SHP77 treated with DMSO at 0.1 percent for 48 hours (cell line): Measurements from ENCODE around the gene CRP.
"Not testable (repeated sequence)": the region's sequence is repeated elsewhere in the genome, so short reads cannot be mapped to it uniquely, and the experiment has no call there.

Experiments
- DNase-seq: peaks from one replicate; lab custom pipeline; 2025; lab: John Stamatoyannopoulos, UW

CRP gene, protein sequence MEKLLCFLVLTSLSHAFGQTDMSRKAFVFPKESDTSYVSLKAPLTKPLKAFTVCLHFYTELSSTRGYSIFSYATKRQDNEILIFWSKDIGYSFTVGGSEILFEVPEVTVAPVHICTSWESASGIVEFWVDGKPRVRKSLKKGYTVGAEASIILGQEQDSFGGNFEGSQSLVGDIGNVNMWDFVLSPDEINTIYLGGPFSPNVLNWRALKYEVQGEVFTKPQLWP

DNA sequence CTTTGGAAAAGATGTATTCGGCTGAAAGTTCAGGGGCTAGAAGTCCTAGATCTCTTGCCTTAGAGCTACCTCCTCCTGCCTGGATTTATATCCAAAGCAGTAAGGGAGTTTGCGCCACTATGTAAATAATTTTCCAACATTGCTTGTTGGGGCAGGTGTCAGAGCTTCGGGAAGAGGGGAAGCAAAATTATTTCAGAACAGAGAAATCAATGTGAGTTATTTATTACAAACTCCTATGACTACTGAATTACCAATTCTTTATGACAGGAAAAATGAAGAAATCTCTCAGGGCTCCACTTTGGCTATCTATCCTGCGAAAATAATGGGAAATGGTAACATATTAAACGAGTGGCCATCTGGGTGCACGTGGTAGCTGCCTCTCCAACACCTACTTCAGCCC lies at the start of gene CRP:
CRP (minus strand) TSS at position 61 of the 400 bp plus-strand sequence. CDS start 104 bp downstream, outside the sequence.
- no peak for DNase-seq

DNA sequence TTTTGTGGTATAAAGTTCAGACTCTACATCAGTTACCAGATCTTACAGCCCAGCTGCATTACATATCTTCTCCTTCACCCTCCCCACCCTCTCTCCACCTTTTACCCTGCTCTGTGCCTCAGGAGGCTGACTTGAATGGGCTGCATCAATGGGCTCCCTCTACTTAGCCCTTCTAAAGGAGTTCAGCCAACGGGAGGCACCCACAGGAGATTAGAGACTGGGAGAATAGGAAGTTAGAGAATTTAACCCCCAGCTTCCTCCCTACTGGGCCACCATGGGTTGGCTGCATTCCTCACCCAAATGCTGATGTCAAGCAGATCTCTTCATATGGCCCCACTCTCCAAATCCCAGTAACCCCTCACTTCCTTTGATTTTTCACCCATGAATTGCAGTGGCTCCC lies 49.3 kb upstream of the CRP start:
- no peak for DNase-seq

DNA sequence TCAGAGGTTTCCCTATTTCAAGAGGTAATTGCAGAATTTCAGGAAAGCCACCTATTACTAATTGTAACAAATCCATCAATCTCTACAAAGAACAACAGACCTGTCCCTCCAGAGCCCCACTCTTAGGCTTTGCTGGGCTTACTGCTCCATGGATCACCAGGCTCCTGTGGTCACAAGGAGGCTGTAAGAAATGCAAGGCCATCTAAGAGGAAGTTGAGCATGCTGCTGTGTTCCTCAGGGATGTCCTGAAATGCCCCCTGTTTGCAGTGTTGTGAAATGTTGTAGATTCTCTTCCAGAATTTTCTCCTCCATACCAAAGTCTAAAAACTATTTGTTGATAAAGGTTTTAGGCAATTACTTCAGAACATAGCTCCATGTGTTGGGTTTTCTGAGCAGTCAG lies 42.0 kb upstream of the CRP start:
- no peak for DNase-seq

DNA sequence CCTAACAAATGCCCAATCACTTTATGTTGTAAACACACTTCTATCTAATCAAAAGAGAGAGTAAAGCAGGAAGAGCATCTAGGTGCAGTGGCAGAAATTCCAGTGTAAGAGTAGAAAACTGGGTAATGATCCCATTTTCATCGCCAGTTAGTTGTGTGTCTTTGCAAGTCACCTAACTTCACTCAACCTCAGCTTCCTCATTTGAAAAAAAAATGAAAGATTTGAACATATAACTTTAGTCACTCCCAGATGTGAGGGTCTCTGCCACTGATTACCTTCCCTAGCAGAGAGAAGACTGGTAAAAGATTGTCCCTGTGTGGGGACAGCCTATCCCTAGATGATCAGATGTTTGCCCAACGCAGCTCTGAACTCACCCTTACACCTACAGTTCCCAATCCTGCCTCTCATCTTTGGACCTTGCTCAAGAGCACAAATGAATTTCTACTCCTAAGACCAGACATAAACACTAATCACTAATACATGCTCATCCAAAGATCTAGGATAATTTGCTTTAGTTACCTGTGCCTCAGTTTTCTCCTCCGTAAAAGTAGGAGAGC lies 41.1 kb upstream of the CRP start:
- no peak for DNase-seq

DNA sequence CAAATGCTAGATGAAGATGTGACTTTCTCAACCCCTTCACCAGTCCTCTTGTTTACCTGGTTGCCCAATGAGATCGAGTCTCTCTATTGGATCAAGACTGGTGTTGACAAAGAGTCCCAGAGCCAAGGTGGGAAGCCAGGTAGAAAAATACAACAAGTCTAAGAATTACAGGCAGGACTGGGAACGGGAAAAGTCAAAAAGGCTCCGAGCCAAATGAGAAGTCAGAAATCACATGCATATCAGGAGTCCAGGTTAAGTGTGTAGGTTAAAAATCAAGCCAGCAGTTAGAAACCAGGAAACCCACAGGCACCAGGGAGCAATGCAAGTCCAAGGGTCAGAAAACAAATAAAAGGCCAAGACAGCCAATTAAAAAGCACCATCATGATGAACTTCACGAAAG lies 39.0 kb upstream of the CRP start:
- DNase-seq, result no peak

DNA sequence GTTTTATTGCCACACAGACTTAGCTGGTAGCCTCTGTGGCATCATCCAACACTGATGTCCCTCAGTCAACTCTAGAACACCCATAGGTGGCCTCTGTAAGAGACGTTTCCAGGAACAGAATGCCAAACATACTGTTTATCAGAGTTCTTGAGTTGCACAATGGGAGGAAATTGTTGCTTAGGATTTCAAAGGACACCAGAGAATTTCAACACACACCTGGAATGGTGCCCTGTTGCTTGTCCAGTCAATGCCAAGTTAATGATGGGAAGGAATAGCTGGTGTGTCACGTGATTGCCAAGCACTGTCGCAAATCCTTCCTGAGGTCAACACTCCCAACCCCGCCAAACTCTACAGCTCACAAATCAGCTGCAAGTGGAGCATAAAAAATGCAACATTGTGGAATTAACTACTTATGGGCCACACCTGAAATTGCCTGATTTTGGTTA lies 37.8 kb upstream of the CRP start:
- no peak for DNase-seq

DNA sequence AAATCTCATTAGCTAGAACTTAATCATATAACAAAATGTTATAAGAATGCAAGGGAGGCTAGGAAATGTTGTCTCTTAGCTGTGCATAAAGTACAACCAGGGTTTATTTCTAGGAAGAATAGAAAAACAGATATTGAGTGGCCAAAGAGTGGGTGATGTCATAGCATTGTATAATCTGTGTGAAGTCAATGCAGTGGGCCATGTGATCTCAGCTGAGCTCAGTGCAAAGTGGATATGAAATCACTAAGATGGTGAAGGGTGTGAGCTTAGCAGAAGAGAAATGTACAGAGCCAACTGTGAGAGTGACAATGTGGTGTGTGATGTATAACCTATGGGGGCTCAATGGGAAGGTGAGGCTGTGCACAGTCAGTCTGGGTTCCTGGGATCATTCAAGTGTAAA lies 36.6 kb upstream of the CRP start:
- DNase-seq, result no peak

DNA sequence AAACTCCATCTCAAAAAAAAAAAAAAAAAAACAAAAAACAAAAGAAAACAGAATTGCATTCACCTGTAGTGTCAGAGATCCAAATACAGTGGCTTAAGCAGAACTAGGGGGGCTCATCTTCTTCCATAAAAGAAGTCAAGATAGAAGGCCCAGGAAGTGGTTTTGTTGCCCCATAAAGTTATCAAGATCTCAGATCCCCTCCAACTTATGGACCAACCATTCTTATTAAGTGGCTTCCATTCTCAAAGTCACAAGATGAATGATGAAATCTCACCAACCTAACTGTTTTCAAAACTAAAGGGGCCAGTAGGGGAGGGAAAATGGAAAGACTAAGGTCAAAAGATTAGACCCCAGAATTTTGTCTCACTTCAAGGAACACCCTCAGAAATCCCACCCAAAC lies 36.2 kb upstream of the CRP start:
- no peak for DNase-seq

DNA sequence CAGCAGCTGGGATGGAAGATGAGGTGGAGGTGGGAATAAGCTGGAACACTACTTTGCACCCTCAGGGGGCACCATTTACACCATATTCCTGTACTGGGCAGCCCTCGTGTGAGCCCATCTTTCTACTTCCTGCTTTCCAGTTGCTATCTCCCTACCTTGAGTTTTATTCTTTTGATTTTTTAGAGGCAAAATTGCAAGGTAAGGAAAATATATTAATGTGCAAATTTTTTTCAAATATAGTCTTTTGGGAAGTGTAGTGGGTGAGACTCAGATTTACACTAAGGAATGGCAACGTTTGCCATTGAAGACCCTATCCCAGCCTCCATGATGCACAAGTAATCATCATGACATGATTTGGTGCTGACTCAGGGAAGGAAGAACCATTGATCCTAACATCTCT lies 35.2 kb upstream of the CRP start:
- DNase-seq, result no peak

DNA sequence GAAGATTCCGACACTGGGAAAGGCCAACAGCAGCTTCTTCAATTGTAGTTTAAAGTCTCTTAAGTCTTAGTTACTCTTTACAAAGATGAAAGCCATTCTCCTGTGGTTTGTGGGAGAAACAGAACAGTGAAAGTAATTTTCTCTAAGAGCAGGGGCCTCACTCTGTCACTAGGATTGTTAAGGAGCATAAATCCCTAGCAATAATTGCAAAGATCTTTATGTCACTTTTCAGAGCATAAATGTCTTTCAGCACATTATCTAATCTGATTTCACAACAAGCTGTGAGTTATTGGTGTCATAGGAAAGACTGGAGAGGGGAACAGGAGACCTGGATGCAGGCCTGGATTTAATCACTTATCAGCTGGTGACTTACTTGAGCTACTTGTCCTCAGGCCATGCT lies 34.0 kb upstream of the CRP start:
- DNase-seq, result no peak

DNA sequence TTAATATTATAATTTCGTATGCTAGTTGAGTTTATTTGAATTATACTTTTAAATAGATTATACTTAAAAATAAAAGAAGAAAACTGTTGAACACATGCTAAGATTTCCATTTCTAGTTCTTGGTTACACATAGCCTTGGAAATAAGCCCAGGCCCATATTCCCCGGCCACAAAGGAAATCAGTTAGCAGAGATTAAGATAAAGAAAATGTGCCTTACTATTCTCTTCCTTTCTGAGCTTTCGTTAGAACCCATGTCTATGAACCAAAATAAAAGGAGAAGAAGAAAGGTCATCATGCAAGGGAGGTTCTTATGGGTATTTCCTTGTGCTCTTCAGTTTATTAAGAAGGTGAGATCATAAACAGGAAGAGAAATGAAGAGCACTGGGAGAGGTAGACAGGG lies 32.3 kb upstream of the CRP start:
- DNase-seq, result no peak

DNA sequence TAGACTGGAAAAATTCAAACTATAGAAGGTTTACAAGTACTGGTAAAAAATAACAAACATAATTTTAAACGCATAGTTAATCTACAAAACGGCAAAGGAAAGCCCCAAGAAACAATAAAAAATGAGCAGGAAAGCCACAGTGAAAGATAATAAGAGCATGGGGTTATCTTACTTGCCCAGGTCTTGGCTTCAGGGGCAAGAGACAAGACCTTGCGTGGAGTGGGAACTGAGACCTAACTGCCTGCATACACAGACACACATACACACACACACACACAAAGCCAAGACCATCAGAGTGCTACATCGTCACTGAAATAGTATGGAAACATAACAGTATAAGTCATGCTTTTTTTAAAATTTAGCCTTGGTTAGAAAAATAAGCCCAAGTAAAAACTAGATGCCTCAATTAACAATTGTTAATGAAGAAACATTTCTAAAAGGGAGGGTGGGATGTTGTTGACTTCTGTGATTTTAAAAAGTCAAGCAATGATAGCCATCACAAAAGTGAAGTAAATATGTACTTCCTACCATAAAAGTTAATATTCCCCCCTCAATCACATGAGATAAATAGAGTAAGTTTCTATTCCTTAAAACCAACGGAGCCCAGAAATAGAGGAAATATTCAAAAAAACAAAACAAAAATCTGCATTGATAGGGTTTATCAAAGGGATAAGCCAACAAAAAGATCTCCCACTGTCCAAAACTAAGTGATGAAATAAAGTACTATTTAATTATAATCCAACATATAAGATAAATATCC lies 29.4 kb upstream of the CRP start:
- DNase-seq, result no peak

DNA sequence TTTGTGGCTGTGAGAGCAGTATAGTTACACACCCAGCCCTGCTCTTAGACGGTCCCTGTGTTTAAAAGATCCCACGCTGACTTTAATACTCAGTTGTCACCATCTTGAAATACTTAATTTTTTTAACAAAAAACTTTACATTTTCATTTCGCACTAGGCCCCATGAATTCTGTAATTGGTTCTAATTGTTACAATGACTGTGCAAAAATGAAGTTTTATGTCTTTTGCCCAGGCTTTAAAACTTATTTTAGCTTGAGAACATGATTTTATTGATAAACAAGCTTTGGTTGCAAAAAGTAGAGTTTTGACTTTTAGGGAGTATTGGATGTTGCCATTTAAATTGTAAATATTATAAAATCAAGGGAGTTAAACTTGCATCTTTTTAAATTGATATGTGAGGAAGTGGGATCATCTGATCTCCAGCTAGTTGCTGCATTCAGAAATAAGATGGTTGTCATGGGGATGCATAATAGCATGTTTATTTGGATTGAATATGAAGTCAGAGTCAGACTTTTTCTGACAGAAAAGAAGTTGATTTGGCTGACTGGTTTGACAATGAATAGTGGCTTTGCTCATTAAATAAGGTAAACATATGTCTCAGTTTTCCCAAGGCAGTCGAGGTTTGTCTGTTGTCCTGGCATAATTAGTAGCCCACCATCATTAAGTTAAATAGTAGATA lies 23.0 kb upstream of the CRP start:
- DNase-seq, result no peak

DNA sequence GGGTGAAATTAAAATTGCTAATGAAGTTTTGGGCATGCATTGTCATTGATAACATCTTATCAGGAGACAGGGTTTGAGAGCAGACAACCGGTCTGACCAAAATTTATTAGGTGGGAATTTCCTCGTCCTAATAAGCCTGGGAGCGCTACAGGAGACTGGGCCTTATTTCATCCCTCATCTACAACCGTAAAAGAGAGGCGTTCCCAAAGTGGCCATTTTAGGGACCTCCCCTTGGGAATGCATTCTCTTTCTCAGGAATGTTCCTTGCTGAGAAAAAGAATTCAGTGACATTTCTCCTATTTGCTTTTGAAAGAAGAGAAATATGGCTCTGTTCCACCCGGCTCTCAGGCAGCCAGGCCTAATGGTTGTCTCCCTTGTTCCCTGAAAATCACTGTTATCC lies 8.8 kb upstream of the CRP start:
- not testable (repeated sequence) for DNase-seq

DNA sequence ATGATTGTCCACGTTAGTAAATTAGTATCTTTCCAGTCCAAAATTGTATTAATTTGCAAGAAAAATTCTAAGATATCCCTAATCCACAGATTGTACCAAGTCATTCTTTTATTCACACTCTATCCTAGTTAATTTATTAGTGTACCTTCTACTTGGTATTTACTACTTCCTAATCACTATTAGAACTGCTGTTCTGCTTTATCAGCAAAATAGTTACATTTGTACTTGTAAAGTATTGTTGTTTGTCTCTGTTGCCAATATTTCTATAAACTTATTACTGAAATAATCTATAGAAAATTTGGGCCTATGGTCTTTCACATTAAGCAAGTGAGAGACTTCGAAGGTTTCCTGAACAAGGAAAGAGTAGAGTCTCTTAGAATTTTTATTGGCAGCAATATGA lies 5.6 kb upstream of the CRP start:
- no peak for DNase-seq

DNA sequence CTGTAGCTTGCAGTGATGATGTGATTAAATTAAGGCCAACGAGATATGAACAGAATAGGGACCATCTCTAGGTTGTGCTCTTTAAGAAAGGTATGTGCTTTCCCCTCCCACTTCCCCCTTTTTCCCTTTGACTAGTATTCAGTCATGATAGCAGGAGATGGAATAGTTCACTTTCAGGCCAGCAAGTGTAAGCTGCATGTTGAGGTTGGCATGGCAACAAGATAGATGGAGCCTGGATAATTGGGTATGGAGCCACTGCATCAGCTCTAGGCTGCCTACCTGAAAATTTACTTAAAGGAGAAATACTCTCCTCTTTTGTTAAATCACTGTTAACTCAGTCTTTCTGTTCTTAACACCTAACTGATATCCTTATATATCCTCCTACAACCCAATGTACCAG lies 1.5 kb upstream of the CRP start:
- DNase-seq, result no peak

DNA sequence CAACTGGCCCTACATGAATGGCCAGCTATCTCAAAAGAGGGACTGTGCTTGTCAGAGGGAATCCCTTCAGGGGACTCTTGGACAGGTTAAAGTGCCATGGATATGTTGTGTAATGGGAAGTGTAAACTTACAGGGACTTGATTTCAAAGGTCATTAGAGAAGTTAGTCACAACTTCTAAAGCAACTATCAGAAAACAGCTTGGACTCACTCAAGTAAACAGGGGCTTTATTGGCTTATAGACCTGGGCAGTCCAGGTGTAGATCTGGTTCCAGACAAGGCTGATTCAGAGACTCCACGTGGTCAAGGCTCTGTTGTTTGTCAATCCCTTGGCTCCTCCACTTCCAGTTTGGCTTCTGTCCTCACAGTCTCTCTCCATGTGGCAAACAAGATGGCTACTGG lies 2.3 kb downstream of the CRP start:
- no peak for DNase-seq

DNA sequence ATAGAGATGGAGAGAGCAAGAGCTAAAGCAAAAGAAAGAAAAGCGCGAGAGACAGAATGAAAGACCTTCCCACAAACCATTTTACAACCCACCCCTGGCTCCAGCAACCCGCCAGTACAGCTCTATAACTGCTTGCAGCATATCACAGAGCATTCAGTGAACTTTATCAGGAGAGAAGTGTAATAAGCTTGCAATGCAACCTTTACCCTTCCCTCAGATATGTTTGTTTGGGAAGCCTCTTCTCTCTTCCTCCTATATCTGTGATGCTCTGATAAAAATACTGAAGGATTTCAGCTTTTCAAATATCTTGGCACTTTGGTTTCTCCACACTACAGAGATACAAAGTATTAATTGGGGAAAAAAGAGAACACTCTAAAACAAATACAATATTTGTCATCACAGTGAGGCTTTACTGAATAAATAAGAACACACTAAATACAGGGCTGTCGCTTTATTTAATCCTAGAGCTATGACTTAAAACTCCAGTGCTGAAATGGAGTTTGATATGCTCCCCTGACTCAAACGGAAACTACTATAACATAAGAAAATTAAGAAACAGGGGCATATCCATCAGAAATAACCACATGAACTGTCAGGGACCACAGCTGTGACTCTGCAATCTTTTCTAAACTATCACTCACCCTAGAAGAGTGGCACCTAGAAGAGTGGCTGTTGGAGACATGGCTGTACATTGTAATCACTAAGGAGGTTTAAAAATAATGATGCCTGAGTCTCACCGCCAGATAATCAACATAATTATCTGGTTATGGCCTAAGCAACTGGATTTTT lies 6.7 kb downstream of the CRP start:
- no peak for DNase-seq

DNA sequence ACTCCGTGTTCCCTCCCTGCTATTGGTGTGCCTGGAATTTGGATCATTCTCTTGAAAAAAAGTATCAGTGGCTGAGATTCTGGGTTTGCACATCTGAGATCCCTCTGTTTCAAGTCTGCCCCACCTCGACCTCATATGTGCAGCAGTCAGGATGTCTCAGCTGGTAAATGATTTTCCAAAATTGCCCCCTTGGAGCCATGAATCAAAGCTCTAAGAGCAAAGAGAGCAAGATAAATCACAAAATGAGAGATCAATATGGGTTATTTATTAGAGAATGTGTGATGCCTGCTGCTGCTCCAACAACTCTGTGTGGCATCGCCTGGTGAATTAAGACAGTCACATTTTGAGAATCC lies 8.5 kb downstream of the CRP start:
- DNase-seq, result no peak

DNA sequence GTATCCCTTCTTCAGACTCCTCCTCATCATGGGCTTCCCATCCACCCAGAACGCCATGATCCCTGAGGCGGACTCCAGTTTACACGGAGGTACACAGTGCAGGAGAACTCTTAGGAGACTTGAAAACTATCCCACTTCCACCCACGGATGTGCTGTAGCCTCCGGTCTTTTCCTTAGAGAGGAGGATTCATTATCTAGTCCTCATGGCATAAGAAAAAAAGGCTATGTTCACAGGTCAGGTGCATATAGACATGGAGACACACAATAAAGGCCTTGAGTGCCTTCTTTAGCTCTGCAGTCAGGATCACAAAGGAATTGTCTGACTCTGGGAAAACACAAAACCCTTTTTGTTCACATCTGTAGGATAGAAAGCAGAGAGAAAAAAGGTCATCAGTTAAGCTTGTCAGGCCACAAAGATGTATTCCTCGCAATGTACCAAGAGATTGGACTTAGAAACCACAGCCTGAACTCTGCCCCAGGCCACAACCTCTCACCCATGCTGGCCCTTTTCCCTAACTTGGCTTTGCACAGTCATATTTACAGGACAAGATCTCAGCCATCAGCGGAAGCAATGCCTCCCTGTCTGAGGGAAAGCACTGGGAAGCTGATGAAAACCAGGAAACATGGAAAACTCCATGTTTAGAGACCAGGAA lies 9.0 kb downstream of the CRP start:
- no peak for DNase-seq

DNA sequence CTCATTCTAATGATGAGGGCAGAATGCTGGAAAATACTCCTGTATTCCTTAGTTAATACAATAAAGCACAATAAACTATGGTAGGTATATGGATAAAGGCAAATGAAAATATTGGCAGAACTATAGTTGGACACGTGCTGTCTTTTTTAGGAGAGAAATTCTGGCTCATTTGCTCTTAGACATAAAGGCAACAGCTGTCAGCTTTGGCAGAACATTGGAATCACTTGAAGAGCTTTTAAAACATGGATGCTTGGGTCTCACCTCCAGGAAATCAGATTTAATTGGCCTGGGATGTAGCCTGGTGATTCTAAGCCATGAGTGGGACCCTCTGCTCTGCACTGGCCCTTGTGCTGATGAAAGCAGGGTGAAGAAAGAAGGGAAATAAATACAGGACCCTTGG lies 9.9 kb downstream of the CRP start:
- DNase-seq, result no peak

DNA sequence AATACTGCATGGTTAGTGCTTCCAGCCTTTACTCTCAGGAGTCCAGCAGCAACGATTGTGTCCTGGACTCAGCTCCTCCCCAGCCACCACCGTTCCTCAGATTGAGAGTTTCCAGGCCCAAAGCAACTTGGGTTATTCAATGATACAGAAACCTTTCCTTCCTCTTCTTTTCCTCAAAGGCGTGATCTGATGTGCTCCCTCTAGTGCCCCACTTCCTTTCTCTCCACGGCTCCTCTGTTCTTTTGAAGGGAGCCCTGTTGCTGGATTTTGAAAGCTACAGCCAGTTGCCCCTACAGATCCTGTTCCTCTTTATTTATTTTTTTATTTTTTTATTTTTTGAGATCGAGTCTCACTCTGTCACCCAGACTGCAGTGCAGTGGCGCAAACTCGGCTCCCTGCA lies 14.1 kb downstream of the CRP start:
- no peak for DNase-seq
